ENCODE results near the gene VWDE.
"Not testable (repeated sequence)": the region's sequence is repeated elsewhere in the genome, so short reads cannot be mapped to it uniquely, and the experiment has no call there.

Gene VWDE

DNA sequence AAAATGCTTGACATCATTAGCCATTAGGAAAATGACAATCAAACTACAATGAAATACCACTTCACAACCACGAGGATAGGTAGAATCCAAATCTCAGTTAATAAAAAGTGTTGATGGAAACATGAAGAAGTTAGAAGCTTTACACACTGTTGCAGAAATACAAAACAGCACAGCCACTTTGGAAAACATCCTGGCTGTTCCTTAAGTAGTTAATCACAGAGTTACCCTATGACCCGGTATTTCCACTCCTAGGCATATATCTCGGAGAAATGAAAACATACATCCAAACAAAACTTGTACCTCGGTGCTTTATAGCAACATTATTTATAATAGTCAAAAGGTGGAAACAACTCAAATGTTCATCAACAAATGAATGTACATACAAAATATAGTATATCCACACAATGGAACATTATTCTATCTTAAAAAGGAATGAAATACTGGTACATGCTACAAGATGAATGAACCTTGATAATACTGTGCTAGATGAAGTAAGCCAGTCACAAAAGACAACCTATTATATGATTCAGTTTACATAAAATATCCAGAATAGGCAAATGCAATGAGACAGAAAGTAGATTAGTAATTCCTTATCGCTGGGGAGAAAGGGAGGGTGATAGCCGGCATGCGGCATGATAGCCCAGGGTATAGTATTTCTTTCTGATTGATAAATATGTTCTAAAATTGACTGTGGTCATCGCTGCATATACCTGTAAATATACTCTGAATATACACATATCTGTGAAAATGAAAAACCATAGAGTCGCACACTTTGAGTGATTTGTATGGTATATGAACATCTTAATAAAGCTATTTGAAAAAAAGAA lies 1.9 kb downstream of the VWDE start:
- ATAC-seq, result no peak

DNA sequence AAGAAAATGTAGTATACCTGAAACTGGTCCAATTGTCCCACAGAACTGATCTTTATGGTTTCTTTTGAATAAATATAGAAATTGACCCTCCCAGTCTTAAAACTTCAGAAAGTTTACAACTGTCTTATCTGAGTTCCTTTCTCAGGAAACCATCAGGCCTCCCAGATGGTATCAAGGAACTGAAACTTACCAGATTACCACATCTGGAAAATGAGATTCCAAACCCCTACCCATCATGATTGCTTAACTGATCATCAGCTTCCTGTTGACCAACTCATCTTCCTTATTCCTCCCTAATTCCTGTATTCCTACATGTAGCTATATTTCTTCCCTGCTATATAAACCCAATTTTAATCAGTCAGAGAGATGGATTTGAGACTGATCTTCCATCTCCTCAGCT lies 5.5 kb downstream of the VWDE start:
- ATAC-seq, result no peak

DNA sequence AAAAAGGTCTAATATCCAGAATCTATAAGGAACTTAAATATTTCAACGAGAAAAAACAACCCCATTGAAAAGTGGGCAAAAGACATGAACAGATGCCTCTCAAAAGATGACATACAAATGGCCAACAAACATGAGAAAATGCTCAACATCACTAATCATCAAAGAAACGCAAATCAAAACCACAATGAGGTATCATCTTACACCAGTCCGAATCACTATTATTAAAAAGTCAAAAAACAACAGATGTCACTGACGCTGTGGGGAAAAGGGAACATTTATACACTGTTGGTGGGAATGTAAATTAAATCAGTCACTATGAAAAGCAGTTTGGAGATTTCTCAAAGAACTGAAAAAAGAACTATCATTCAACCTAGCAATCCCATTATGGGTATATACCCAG lies 6.0 kb downstream of the VWDE start:
- no peak for ATAC-seq

DNA sequence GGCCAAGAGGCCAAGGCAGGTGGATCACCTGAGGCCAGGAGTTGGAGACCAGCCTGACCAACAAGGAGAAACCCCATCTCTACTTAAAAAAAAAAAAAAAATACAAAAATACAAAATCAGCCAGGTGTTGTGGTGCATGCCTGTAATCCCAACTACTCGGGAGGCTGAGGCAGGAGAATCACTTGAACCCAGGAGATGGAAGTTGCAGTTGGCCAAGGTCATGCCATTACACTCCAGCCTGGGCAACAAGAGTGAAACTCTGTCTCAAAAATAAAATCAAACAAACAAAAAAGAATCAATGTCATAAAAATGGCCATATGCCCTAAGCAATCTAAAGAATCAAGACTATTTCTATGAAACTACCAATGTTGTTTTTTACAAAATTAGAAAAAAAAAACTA lies 7.0 kb downstream of the VWDE start:
- ATAC-seq, result not testable (repeated sequence)

DNA sequence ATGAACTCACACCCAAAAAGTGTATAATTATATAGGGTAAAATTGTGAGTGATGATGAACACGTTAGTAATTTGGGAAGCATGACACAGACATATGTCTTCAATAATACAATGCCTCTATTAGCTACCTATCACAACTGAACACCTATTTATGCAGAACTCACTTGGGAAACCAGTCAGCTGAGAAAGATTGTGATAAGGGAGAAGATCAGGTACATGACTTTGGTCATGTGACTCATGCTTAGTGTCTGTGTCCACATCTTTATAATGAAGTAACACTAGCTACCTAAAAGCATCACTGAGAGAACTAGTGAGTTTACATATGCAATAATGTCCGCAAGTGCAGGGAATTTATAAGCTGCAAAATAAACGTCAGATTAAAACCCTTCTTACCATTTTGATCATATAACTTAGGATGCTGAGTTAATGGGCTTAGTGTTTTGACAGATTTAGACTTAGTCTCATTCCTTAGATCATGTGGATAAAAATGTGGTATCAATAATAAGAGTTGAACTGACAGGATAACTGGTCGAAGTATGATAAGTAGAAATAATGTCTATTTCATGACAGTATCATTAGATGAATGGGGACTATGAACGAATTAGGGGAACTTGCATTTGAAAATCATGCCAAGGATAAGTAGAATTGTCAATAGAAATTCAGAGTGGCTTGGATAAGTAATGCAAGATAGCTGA lies 11.6 kb downstream of the VWDE start:
- ATAC-seq, result no peak

DNA sequence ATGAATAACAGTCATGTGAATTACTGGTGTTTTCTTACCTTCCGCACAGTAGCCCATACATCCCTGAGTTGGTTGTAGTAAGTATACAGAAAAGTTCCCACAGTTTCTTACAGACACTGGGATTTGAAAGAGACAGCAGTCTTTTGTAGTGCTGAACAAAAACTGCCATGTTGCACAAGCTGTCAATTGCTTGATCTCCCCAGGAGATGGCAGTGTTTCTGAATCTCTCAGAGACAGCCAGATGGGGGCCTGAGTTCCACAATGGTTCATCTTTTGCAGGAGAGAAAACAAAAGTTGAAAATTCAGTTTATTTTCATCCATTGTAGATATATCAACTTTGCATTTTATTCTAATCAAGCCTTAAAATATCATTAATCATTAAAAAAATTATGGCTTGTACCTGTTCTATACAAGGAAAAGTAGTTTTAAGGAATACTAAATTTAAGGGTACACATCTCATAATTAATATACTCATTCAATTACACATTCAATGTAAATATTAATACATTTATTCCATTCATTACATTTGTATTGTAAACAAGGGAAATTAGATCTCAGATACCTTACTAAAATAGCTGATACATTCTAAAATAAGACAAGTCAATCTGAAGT lies 14.5 kb downstream of the VWDE start:
- ATAC-seq, result peak; percentile 24 to 60

DNA sequence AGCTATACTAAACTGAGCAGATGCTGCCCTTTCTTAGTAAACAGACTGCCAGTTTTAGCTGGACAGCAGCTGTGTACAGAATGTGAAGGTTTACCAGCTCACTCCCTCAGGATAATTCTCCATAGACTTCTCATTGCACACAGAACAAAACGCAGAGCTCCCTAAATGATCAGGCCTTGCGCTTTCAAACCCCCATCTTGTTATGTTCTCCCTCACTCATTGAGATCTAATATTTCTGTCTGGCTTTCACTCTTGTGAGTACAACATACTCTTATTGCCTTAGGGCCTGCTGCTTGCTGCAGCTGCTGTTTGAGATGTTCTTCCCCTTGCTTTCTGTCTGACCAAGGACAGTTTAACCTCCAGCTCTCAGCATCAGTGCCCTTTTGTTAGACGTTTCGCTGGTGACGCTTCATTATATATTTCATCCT lies 17.3 kb downstream of the VWDE start:
- ATAC-seq, result no peak

DNA sequence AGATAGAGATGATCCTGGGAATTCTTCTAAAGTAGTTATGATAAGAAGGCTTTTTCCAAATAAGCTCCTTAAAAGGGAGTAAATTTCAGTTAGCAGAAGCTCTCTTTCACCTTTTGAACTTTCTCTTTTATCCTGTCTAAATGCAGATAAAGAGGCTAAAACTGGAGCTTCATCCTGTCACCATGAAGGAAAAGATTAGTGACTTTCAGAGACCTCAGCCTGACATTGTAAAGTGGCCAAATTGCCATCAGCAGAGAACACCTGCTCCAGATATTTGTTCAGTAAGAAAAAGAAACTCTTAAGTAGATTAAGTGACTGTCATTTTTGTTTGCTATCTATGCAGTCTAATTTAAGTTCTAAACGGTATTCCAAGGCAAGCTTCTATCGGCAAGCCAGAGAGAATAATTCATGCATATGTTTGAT lies 18.3 kb downstream of the VWDE start:
- no peak for ATAC-seq

DNA sequence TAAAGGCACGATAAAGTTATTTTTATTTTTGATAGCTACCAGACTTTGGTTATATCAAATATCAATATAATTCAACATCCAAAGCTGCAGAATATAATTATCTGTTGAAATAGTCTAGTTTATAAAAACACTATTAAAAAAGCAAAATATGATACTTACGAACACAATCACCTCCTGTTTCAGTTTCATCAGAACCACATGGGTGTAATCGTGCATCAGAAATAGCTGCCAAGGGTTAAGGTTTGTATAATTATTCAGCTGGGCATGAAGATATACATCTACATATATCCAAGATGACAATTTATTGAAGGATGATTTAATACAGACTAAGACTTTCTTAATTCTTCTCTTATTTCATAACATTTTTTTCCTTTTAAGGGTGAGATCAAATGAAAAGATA lies 20.3 kb downstream of the VWDE start:
- ATAC-seq, result no peak

DNA sequence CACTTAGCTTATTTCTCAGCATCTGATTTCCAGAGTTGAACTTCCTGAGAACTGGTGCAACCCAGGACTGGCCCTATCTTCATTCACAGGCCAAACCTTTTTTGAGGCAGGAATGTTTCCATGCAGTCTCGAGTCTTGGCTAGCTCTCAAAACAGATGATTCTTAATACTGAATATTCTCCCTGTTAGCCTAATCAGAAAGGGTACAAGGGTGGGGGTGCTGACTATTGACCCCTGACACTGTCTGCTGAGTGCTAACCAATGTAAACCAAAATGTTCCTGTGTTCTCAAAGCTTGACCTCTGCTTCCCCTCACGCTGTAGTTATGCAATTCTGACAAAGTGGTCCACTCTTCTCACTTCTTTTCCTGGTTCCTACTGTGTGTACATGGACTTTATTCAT lies 25.3 kb downstream of the VWDE start:
- no peak for ATAC-seq

DNA sequence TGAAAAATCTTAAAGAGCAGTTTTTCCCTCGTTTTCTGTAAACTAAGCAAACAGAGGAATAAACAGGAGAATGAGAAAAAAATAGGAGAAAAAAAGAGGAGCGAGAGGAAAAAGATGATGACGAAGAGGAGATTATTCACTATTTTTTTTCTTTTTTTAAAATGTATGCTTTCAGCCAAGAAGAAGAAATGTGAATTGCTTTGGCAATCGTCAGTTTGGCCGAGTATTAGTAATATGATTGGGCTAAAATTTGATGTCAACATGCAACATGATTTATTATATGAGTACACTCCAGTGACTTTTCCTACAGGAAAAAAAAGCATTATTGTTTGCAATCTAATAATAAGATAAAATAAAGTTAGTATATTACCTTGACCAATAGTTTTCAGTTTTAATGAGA lies 26.3 kb downstream of the VWDE start:
- ATAC-seq, result no peak

DNA sequence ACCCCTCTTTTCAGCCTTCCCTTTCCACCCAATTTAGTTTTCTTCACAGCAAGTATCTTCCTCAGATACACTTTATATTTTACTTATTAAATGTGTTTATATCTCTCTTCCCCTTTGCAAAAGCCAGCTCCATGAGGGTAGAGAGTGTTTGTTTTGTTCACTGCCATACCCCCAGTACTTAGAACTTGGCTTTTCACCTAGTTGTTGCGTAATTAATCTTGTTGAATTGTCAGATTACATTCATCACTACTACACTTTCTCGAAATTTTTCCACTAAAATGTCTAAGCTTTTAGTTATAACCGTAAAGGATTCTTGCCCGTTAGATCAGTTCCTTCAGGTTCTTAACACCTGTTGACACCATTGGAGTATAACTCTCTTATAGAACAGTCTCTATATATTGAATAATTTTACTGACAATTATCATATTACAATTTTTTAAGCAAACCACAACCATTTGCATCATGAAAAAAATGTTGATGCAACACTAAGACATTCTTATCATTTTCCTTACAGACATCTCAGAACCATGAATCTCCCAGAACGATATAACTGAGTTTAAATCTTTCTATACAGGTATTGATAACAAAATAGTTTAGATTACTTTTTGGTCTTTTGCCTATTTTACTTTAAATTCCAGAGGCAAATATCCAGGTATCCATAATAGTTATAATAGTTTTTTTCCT lies 29.9 kb downstream of the VWDE start:
- no peak for ATAC-seq

DNA sequence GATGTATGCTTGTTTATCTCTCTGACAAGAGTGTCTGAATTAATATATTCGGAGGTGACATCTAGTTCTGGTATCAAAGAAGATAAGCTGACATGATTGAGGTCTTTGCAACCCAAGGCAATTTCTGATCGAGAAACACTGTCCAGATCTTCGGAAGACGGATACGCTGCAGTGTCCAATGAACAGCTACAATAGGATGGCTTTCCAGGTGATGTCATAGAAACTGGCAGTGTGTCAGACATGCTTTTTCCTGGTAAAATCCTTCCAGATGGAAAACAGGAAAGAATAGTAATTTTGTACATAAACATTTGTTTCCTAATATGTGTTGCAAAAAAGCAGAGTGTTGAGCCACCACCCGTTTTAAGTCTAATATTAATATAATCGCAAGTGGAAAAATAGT lies 33.4 kb downstream of the VWDE start:
- ATAC-seq, result no peak

DNA sequence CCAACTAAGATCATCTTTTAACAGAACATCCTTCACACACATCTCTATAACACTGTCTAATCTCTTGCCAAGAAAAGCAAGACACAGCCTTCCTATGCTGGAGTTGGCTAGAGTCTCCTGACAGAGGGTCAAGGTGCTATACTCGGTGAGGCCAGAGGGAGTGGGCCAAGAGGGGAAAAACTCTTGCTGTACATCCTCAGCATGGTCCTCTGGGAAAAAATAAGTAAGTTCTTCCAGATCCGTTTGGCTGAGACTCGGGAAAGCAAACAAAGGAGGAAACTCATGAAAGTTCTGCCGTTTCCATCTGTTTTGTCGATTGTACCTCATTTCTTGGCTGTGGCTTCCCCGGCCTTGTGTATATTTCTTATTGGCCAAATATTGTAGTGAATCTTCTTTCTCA lies 33.9 kb downstream of the VWDE start:
- ATAC-seq, result no peak

DNA sequence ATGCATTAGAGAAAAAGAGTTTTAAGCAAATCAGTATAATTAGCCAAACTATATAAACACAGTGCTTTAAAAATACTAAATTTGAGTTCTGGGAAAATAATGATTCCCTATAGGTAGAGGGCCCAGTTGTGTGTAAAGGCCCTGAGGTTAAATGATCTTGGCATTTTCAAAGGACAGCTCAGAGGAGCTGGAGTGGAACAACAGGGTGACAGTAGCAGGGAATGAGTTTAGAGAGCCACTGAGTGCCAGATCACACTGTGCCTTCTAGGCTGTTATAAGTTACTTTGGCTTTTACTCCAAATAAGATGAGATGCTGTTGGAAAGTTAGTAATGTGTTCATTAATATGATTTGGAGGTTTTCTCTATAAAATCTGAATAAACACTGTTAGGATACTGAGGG lies 34.6 kb downstream of the VWDE start:
- no peak for ATAC-seq

DNA sequence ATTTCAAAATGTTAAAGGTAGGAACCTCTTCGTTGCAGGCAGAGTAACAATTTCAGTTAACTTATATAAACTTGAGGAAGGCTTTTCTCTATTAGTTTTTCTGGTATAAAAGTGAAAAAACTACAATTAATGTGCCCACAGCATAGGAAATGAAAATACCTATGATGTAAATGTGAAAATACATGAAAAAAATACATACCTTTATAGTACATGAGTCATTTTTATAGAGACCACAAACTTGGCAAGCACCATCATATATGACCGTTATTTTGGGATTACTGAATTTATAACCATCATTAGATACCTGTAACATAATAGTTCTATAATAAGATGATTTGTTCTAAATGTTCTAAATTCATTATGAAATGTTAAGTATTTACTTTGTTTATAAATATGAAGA lies 42.7 kb downstream of the VWDE start:
- ATAC-seq, result no peak

DNA sequence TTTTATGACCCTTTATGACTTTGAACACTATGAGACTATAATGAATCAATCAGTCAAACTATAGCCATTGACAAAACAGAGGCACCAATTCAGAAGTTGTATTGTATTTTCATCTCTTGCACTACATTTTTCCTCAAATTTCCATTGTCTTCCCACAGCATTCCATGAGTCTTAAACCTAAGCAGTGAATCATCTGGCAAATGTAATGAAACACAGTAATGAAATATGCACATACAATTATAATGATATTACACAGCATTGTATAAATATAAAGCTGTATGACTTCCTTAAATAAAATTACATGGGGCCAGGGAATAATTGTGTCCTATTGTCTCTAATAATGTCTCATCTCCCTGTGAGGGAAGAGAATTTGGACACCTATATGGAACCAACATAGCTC lies 45.0 kb downstream of the VWDE start:
- no peak for ATAC-seq

DNA sequence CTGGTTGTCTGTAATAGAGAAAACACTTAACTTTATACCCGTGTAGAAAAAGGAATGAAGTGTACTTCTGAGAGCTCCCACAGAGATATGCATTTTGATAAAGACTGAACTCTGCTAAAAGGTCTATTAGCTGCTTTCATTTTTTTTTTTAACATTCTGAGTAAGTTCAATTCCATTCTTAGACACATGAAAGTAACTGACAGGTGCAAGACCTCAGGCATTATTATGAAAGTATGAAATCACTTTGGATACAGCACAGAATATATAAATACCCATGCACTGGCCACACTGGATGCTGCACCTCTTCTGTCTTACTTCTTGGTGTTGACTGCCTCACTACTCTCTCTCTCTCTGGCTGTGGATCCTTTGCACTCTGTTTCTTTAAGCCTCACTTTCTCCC lies 46.2 kb downstream of the VWDE start:
- ATAC-seq, result no peak

DNA sequence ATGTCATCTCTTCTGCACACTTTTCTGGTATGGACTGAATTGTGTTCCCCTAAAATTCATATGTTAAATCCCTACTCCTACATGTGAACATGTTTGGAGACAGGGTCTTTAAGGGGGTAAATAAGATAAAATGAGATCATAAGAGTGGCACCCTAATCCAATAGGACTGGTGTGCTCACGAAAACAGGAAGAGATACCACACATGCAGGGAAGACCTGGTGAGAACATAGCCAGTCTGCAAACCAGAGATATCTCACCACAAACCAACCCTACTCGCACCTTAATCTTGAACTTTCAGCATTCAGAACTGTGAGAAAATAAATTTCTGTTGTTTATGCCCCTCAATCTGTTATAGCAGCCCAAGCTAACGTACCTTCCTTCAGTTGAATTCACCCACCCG lies 51.8 kb downstream of the VWDE start:
- ATAC-seq, result no peak

DNA sequence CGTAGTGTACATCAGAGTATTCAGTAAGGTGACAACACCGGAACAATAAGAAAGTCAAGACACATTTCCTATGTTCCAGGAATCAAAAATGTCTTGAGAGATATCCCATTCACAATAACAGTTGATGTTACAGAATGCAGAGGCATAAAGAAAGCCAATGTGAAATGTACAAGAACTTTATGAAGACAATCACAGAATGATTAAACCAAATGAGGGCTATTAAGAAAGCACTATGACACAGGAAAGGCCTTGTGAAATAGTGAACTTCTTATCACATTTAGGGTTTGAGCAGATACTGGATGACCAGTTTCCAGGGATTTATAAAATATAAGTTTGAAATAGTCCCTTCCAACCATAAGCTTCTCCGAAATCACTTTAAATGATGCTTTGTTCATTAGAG lies 52.7 kb downstream of the VWDE start:
- no peak for ATAC-seq

DNA sequence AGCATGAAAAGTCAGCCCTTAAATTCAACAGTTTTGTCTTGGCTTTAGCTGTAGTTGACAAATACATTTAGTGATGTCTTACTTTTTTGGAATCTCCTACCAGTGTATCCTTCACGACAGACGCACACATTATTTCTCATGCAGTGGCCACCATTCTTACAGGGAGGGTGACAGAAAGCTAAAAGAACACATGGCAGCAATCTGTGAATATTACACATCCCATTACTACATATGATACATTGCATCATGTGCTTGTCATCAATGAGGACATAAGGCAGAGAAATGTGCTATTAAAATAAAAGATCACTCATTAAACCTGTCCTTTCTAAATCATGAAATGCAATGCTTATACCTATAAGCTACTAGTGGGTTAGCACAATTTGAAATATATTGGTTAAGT lies 66.6 kb downstream of the VWDE start:
- ATAC-seq, result no peak

DNA sequence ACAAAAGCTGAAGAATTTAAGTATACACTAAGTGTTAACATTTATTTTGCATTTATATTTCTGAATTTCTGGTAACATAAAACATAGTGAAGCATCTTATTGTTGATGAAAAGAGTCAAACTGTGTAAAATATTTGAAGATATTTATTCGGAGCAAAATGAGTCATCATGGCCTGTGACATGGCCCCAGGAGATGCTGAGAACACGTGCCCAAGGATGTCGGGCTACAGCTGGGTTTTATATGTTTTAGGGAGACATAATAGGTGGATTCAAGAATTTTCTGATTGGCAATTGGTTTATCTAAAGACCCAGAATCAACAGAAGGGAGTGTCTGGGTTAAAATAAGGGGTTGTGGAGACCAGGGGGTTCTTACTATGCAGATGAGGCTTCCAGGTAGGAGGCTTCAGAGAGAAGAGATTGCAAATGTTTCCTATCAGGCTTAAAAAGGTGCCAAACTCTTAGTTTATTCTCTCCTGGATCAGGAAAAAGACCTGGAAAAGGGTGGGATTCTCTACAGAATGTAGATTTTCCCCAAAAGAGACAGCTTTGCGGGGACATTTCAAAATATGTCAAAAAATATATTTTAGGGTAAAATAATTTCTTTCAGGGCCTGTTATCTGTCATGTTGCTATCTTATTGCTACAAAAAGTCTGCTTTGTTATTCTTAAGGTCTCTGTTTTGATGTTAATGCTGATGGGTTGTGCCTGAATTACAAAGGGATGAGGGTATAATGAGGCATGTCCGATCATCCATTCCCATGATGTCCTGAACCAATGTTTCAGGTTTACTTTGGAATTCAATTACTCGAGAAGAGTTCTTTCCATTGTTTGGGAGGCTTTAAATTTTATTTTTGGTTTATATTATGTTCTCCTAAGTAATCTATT lies 74.5 kb downstream of the VWDE start:
- ATAC-seq, result no peak

All from activated CD4-positive, CD25-positive, alpha-beta regulatory T cell treated with anti-CD3 and anti-CD28 coated beads, Interleukin-2, amount 50 U/mL, for 24 hours (primary cell).